ENCODE results near the gene CA9. TPM values are rescaled to one million over a fixed set of nuclear protein-coding genes. Genes with fewer than 3 reads are reported as not detected.
A peak's percentile ranks its signal among the peaks of the same experiment; 100 is the strongest.

CA9 gene
- total RNA-seq, 1 experiment from 2014 or later = 8.5 TPM

DNA sequence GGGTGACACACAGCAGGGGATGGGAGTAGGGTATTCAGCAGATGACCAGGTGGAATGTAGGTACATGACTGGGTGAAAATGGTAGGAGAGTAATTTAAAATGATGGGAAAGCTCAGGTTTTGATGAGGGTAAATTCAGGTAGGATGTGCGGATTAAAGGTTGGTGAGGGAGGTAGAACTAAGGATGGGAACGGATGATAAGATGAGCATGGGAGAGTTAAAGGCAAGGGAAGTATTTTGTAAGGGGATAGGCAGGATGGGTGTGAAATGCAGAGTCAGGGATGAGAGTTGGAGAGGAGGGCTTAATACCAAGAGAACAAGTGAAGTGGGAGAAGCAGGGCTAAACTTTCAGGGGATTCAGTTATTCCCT, 56.7 kb downstream of the CA9 start:
- Histone ChIP-seq H3K9me3 (ENCODE audit: control insufficient read depth in 1 of 2, insufficient read depth in 1 of 2, low read depth in 1 of 2, low read length in 2 of 2) (no peaks in the 10 kb centered on the region), H4K20me1 (ENCODE audit: insufficient read depth) (no peaks in the 10 kb centered on the region), H3K4me3 (replicated peaks in 1 of 2; ENCODE audit: low read depth in 1 of 2, low read length in 2 of 2) (peak overlapping the region; percentile 92 to 94), H3K4me1 (ENCODE audit: control insufficient read depth in 1 of 2, insufficient read depth in 2 of 2, low read length in 2 of 2) (peaks cover 22 to 37% of the 10 kb centered on the region in 2 experiments), H3K9ac (ENCODE audit: low read length) (peak overlapping the region; percentile 83; the same call in 1 of the 2 replicates), H2AFZ (ENCODE audit: low read depth, low read length, poor library complexity, severe bottlenecking) (no peak overlapping the region), H3K27me3 (ENCODE audit: insufficient read depth, low read length) (no peaks in the 10 kb centered on the region), H3K27ac (ENCODE audit: low read depth, low read length) (0 out of 2 replicates have a peak overlapping the region, but pooled peaks have one; percentile 90), H3K4me2 (ENCODE audit: low read length) (peak overlapping the region; percentile 81), H3K9me2 (ENCODE audit: insufficient read depth) (no peaks in the 10 kb centered on the region), H3K36me3 (ENCODE audit: control insufficient read depth in 1 of 2, insufficient read depth in 2 of 2, low read length in 2 of 2) (peaks cover 7 to 12% of the 10 kb centered on the region in 2 experiments; a peak in 3 of 4 replicates), H3K79me2 (ENCODE audit: insufficient read depth, low read length) (peaks cover 72% of the 10 kb centered on the region)
- intact Hi-C loops (cut with micrococcal nuclease) = no loop called here
- CTCF ChIA-PET = interaction anchor here (1.2 to 4.0 kb wide), 5 partner anchors 18 to 69 kb away, joined by 3 to 21 read pairs (median 8); partner anchors contain the start of genes GBA2 and RGP1
- ATAC-seq (no peak), DNase-seq (ENCODE audit: low read depth, low spot score) (no peak)
- POLR2A ChIA-PET = interaction anchor here (2.0 kb wide), 1 partner anchor 34 kb away, joined by 6 read pairs; no protein-coding TSS in a partner anchor
- no TSS peak for BruUV-seq (replicated peaks)
- TF ChIP-seq, protein P1, sequence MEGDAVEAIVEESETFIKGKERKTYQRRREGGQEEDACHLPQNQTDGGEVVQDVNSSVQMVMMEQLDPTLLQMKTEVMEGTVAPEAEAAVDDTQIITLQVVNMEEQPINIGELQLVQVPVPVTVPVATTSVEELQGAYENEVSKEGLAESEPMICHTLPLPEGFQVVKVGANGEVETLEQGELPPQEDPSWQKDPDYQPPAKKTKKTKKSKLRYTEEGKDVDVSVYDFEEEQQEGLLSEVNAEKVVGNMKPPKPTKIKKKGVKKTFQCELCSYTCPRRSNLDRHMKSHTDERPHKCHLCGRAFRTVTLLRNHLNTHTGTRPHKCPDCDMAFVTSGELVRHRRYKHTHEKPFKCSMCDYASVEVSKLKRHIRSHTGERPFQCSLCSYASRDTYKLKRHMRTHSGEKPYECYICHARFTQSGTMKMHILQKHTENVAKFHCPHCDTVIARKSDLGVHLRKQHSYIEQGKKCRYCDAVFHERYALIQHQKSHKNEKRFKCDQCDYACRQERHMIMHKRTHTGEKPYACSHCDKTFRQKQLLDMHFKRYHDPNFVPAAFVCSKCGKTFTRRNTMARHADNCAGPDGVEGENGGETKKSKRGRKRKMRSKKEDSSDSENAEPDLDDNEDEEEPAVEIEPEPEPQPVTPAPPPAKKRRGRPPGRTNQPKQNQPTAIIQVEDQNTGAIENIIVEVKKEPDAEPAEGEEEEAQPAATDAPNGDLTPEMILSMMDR (IDR thresholded peaks at IDR 0.05 in 2 of 3, conservative IDR thresholded peaks at IDR 0.05 in 1 of 3; ENCODE audit: borderline replicate concordance in 1 of 3, insufficient read depth in 1 of 3, low read depth in 2 of 3, low read length in 2 of 3) = no peak
- no peak for TF ChIP-seq EGR1 (IDR thresholded peaks at IDR 0.05; ENCODE audit: low read depth)
- no peak for TF ChIP-seq ZFX (IDR thresholded peaks at IDR 0.05)
- TF ChIP-seq CEBPB (IDR thresholded peaks at IDR 0.05; ENCODE audit: low read depth) = no peak
- TF ChIP-seq CBX3 (IDR thresholded peaks at IDR 0.05; ENCODE audit: low read depth) = no peak
- TF ChIP-seq RAD21 (IDR thresholded peaks at IDR 0.05; ENCODE audit: low read depth) = no peak
- TF ChIP-seq TCF7L2 (IDR thresholded peaks at IDR 0.05; ENCODE audit: borderline replicate concordance, extremely low read depth, insufficient read depth, insufficient read length) = no peak
- TF ChIP-seq ATF3 (IDR thresholded peaks at IDR 0.05) = no peak
- no peak for TF ChIP-seq SIN3A (IDR thresholded peaks at IDR 0.05; ENCODE audit: low read depth)
- TF ChIP-seq, protein P2, sequence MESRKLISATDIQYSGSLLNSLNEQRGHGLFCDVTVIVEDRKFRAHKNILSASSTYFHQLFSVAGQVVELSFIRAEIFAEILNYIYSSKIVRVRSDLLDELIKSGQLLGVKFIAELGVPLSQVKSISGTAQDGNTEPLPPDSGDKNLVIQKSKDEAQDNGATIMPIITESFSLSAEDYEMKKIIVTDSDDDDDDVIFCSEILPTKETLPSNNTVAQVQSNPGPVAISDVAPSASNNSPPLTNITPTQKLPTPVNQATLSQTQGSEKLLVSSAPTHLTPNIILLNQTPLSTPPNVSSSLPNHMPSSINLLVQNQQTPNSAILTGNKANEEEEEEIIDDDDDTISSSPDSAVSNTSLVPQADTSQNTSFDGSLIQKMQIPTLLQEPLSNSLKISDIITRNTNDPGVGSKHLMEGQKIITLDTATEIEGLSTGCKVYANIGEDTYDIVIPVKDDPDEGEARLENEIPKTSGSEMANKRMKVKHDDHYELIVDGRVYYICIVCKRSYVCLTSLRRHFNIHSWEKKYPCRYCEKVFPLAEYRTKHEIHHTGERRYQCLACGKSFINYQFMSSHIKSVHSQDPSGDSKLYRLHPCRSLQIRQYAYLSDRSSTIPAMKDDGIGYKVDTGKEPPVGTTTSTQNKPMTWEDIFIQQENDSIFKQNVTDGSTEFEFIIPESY (IDR thresholded peaks at IDR 0.05; ENCODE audit: extremely low read depth, insufficient replicate concordance, low read length) = no peak
- no peak for TF ChIP-seq ZNF274 (IDR thresholded peaks at IDR 0.05; ENCODE audit: low read depth, low read length)
- no peak for TF ChIP-seq REST (IDR thresholded peaks at IDR 0.05; ENCODE audit: low read depth)
- no peak for TF ChIP-seq EZH2 (IDR thresholded peaks at IDR 0.05)
- TF ChIP-seq EZH2phosphoT487 (IDR thresholded peaks at IDR 0.05; ENCODE audit: borderline replicate concordance) = no peak
- no peak for TF ChIP-seq JUND (IDR thresholded peaks at IDR 0.05)
- TF ChIP-seq POLR2A (IDR thresholded peaks at IDR 0.05; ENCODE audit: borderline replicate concordance, extremely low read depth, insufficient read depth, insufficient read length) = no peak
- TF ChIP-seq SRF (IDR thresholded peaks at IDR 0.05; ENCODE audit: low read depth) = no peak
- no peak for TF ChIP-seq FOSL1 (IDR thresholded peaks at IDR 0.05; ENCODE audit: low read depth)
- TF ChIP-seq YY1 (IDR thresholded peaks at IDR 0.05; ENCODE audit: extremely low read depth, insufficient replicate concordance, low read depth, low read length) = no peak
- no peak for TF ChIP-seq ELF1 (IDR thresholded peaks at IDR 0.05; ENCODE audit: borderline replicate concordance, low read depth)
- RAD21 ChIA-PET (ENCODE audit: low non-redundant PET in 1 of 2, low total read pairs in 2 of 2, uncharacterized antibody in 2 of 2, unreplicated experiment in 2 of 2) = interaction anchor here in 1 of 2 experiments (1.1 to 1.2 kb wide), 2 partner anchors 34 to 66 kb away, joined by 3 read pairs; partner anchors contain the start of gene ARHGEF39

All from HCT116 (cell line).